WTC11 (cell line): ENCODE measurements around the gene C12orf43. TPM values are rescaled to one million over a fixed set of nuclear protein-coding genes. Genes with fewer than 3 reads are reported as not detected.

Source experiments
- ATAC-seq: fragments of 200-7000 bp; cut with Tn5 transposase; 2 replicates; pipeline ENCODE4 v1.10.0; 2021; ENCODE audit warnings: mild to moderate bottlenecking, moderate library complexity
- CTCF ChIA-PET: fragments of 300-600 bp; sonication (Branson Sonifier 250); formaldehyde crosslinking; loops from one replicate; lab custom pipeline; 2021; ENCODE audit warnings: antibody characterized with exemption; lab: Charles Lee
- POLR2A ChIA-PET: fragments of 350-600 bp; sonication (Branson Sonifier 250); formaldehyde crosslinking; loops from one replicate; lab custom pipeline; 2021; ENCODE audit warnings: antibody characterized with exemption; lab: Charles Lee
- DNase-seq: peaks from one replicate; pipeline ENCODE4 v3.0.0; 2021; ENCODE audit warnings: low spot score
- H3K27ac Mint-ChIP-seq: 2 replicates; pipeline ENCODE4 v1.8.0; 2021; ENCODE audit warnings: mixed read lengths
- H3K27me3 Mint-ChIP-seq: 2 replicates; pipeline ENCODE4 v1.8.0; 2021; ENCODE audit warnings: low read depth, mild to moderate bottlenecking, moderate library complexity, mixed read lengths
- H3K36me3 Mint-ChIP-seq: 2 replicates; pipeline ENCODE4 v1.8.0; 2021; ENCODE audit warnings: mixed read lengths
- H3K4me1 Mint-ChIP-seq: 2 replicates; pipeline ENCODE4 v1.8.0; 2022; ENCODE audit warnings: mixed read lengths
- H3K4me3 Mint-ChIP-seq: 2 replicates; pipeline ENCODE4 v1.8.0; 2021; ENCODE audit warnings: mild to moderate bottlenecking, moderate library complexity, mixed read lengths
- H3K9me3 Mint-ChIP-seq: 2 replicates; pipeline ENCODE4 v1.8.0; 2021; ENCODE audit warnings: mixed read lengths
- ATF1 ChIP-seq: sonication (generic); formaldehyde crosslinking; IDR thresholded peaks from 2 replicates; pipeline ENCODE4 v1.8.1; 2023; ENCODE audit warnings: mild to moderate bottlenecking, moderate library complexity, missing genetic modification reagents
- CBFB ChIP-seq: sonication (generic); formaldehyde crosslinking; IDR thresholded peaks from 2 replicates; pipeline ENCODE4 v1.8.1; 2022; ENCODE audit warnings: mild to moderate bottlenecking, low read depth, missing genetic modification reagents
- CDX4 ChIP-seq: fragments of 250-450 bp; sonication (Bioruptor Pico); IDR thresholded peaks from 2 replicates; pipeline ENCODE4 v1.9.0; 2021; ENCODE audit warnings: moderate library complexity, mild to moderate bottlenecking, inconsistent platforms, borderline replicate concordance
- E2F1 ChIP-seq: sonication (generic); formaldehyde crosslinking; IDR thresholded peaks from 2 replicates; pipeline ENCODE4 v1.8.0; 2022; ENCODE audit warnings: mild to moderate bottlenecking, missing genetic modification reagents
- E2F5 ChIP-seq: sonication (generic); formaldehyde crosslinking; IDR thresholded peaks from 2 replicates; pipeline ENCODE4 v1.8.1; 2022; ENCODE audit warnings: mild to moderate bottlenecking, moderate library complexity, missing genetic modification reagents
- EMX1 ChIP-seq: fragments of 250-450 bp; sonication (Bioruptor Pico); IDR thresholded peaks from 2 replicates; pipeline ENCODE4 v1.8.0; 2021; ENCODE audit warnings: mild to moderate bottlenecking
- FOXP1 ChIP-seq: sonication (generic); formaldehyde crosslinking; IDR thresholded peaks from 2 replicates; pipeline ENCODE4 v1.8.0; 2022; ENCODE audit warnings: missing genetic modification reagents, mild to moderate bottlenecking, moderate library complexity, borderline replicate concordance
- GABPB1 ChIP-seq: sonication (generic); formaldehyde crosslinking; IDR thresholded peaks from 2 replicates; pipeline ENCODE4 v1.8.1; 2023; ENCODE audit warnings: mild to moderate bottlenecking, missing genetic modification reagents
- GTF2I ChIP-seq: fragments of 250-450 bp; sonication (Bioruptor Pico); conservative IDR thresholded peaks from 2 replicates; pipeline ENCODE4 v1.4.0; 2021; ENCODE audit warnings: mild to moderate bottlenecking
- HMGXB4 ChIP-seq: sonication (generic); formaldehyde crosslinking; IDR thresholded peaks from 2 replicates; pipeline ENCODE4 v1.8.1; 2023; ENCODE audit warnings: mild to moderate bottlenecking, moderate library complexity, missing genetic modification reagents
- IRF1 ChIP-seq: sonication (generic); formaldehyde crosslinking; IDR thresholded peaks from 2 replicates; pipeline ENCODE4 v1.8.0; 2023; ENCODE audit warnings: missing genetic modification reagents
- IRF2 ChIP-seq: sonication (generic); formaldehyde crosslinking; IDR thresholded peaks from 2 replicates; pipeline ENCODE4 v1.8.0; 2022; ENCODE audit warnings: low read depth, missing genetic modification reagents, borderline replicate concordance
- MLX ChIP-seq: sonication (generic); formaldehyde crosslinking; IDR thresholded peaks from 2 replicates; pipeline ENCODE4 v1.8.1; 2023; ENCODE audit warnings: mild to moderate bottlenecking, missing genetic modification reagents, moderate library complexity
- MYBL2 ChIP-seq: sonication (generic); formaldehyde crosslinking; IDR thresholded peaks from 2 replicates; pipeline ENCODE4 v1.8.1; 2023; ENCODE audit warnings: mild to moderate bottlenecking, moderate library complexity, missing genetic modification reagents
- NR3C1 ChIP-seq: sonication (generic); formaldehyde crosslinking; conservative IDR thresholded peaks from 2 replicates; pipeline ENCODE4 v1.8.1; 2023; ENCODE audit warnings: low read depth, mild to moderate bottlenecking, missing genetic modification reagents
- OVOL2 ChIP-seq: fragments of 250-450 bp; sonication (Bioruptor Pico); IDR thresholded peaks from 2 replicates; pipeline ENCODE4 v1.9.0; 2021; ENCODE audit warnings: mild to moderate bottlenecking, borderline replicate concordance
- PRDM15 ChIP-seq: sonication (generic); formaldehyde crosslinking; IDR thresholded peaks from 2 replicates; pipeline ENCODE4 v1.8.0; 2022; ENCODE audit warnings: missing genetic modification reagents
- RORB ChIP-seq: fragments of 250-450 bp; sonication (Bioruptor Pico); IDR thresholded peaks from 2 replicates; pipeline ENCODE4 v1.9.0; 2021; ENCODE audit warnings: mild to moderate bottlenecking
- SOX15 ChIP-seq: fragments of 250-450 bp; sonication (Bioruptor Pico); IDR thresholded peaks from 2 replicates; pipeline ENCODE4 v1.9.0; 2021; ENCODE audit warnings: mild to moderate bottlenecking
- SP1 ChIP-seq: sonication (generic); formaldehyde crosslinking; conservative IDR thresholded peaks from 2 replicates; pipeline ENCODE4 v1.8.1; 2022; ENCODE audit warnings: missing genetic modification reagents
- TP53 ChIP-seq: sonication (generic); formaldehyde crosslinking; IDR thresholded peaks from 2 replicates; pipeline ENCODE4 v1.8.1; 2023; ENCODE audit warnings: mild to moderate bottlenecking, missing genetic modification reagents
- ZBTB21 ChIP-seq: sonication (generic); formaldehyde crosslinking; IDR thresholded peaks from 2 replicates; pipeline ENCODE4 v1.8.1; 2023; ENCODE audit warnings: mild to moderate bottlenecking, missing genetic modification reagents, borderline replicate concordance
- ZMAT4 ChIP-seq: fragments of 250-450 bp; sonication (Bioruptor Pico); IDR thresholded peaks from 2 replicates; pipeline ENCODE4 v1.9.0; 2021; ENCODE audit warnings: mild to moderate bottlenecking
- ZNF263 ChIP-seq: sonication (generic); formaldehyde crosslinking; IDR thresholded peaks from 2 replicates; pipeline ENCODE4 v1.8.1; 2022; ENCODE audit warnings: low read depth, mild to moderate bottlenecking, moderate library complexity, missing genetic modification reagents
- ZNF396 ChIP-seq: fragments of 250-450 bp; sonication (Bioruptor Pico); IDR thresholded peaks from 2 replicates; pipeline ENCODE4 v1.8.0; 2021; ENCODE audit warnings: mild to moderate bottlenecking, moderate library complexity, borderline replicate concordance
- total RNA-seq: library from RNA; stranded (reverse); gene quantifications from 3 replicates; pipeline ENCODE4 v1.2.3, GENCODE V29; 2021

The C12orf43 gene
- total RNA-seq, 1 experiment from 2014 or later: 20.7 TPM

- TF ChIP-seq MLX (CRISPR knock-in tag) (no peak), IRF1 (CRISPR knock-in tag) (no peak), SP1 (CRISPR knock-in tag) (no peak), GABPB1 (CRISPR knock-in tag) (no peak), OVOL2 (CRISPR knock-in tag) (no peak), ZBTB21 (no peak), ZNF396 (CRISPR knock-in tag) (no peak), ATF1 (CRISPR knock-in tag) (no peak), CDX4 (CRISPR knock-in tag) (no peak)
Measured at GRCh38 chr12:121000530-121000929, 15.8 kb downstream of the C12orf43 start (continued).

- Mint-ChIP-seq H3K36me3 (peaks cover 12% of the 10 kb centered on the region), H3K4me3 (peak overlapping the region; percentile 37), H3K4me1 (peaks cover 7% of the 10 kb centered on the region), H3K27me3 (no peaks in the 10 kb centered on the region; the same call in 1 of the 2 replicates), H3K9me3 (no peaks in the 10 kb centered on the region), H3K27ac (0 out of 2 replicates have a peak overlapping the region, but pooled peaks have one; percentile 88)
- CTCF ChIA-PET: no interaction called here
- DNase-seq (peak; percentile 81), ATAC-seq (peak; percentile 97)
- POLR2A ChIA-PET: no interaction called here
- TF ChIP-seq E2F1 (CRISPR knock-in tag) (no peak), TP53 (CRISPR knock-in tag) (no peak), ZMAT4 (CRISPR knock-in tag) (peak; percentile 37; the same call in 1 of the 2 replicates), IRF2 (CRISPR knock-in tag) (no peak), GTF2I (CRISPR knock-in tag) (no peak), NR3C1 (CRISPR knock-in tag) (no peak), CBFB (no peak), HMGXB4 (no peak), E2F5 (no peak), MYBL2 (CRISPR knock-in tag) (no peak), FOXP1 (CRISPR knock-in tag) (peak; percentile 33; the same call in 1 of the 2 replicates), RORB (CRISPR knock-in tag) (no peak), ZNF263 (CRISPR knock-in tag) (no peak), MLX (CRISPR knock-in tag) (no peak), EMX1 (CRISPR knock-in tag) (no peak), PRDM15 (CRISPR knock-in tag) (no peak), SOX15 (no peak)
Measured at GRCh38 chr12:120999191-121000120, 16.8 kb downstream of the C12orf43 start.
